ENCODE results near the gene TBPL1. TPM values are rescaled to one million over a fixed set of nuclear protein-coding genes. Genes with fewer than 3 reads are reported as not detected.

Gene TBPL1
- total and polyA plus RNA-seq, 9 of the 15 experiments (the other 6 are each of a cell fraction or from before 2014, with no cell fraction given), result 78.1 to 152 (median 107) TPM

DNA sequence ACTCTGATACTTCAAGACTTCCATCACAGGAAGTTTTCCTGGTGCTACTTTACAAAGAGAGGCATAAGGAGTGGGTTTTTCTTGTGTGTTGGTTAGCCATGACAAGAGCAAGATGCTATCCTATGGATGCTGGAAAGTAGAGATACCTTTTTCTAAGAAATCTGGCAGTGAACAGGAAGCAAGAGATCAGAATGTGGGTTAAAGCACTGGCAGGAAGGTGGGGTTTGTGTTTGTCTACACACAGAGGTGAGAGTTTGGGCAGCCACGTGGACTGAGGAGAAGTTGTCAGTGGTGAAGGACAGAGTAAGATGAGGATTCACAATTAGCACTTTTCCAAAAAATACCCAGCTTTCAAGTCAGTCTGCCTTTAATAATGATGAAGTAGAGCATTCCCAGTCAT lies 81.5 kb downstream of the TBPL1 start (continued):
- TF ChIP-seq, protein P1, sequence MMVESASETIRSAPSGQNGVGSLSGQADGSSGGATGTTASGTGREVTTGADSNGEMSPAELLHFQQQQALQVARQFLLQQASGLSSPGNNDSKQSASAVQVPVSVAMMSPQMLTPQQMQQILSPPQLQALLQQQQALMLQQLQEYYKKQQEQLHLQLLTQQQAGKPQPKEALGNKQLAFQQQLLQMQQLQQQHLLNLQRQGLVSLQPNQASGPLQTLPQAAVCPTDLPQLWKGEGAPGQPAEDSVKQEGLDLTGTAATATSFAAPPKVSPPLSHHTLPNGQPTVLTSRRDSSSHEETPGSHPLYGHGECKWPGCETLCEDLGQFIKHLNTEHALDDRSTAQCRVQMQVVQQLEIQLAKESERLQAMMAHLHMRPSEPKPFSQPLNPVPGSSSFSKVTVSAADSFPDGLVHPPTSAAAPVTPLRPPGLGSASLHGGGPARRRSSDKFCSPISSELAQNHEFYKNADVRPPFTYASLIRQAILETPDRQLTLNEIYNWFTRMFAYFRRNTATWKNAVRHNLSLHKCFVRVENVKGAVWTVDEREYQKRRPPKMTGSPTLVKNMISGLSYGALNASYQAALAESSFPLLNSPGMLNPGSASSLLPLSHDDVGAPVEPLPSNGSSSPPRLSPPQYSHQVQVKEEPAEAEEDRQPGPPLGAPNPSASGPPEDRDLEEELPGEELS (CRISPR knock-in tag; IDR thresholded peaks at IDR 0.05; ENCODE audit: borderline replicate concordance), result no peak
- TF ChIP-seq CHCHD3 (CRISPR knock-in tag; IDR thresholded peaks at IDR 0.05) (no peak), ARNT (IDR thresholded peaks at IDR 0.05) (no peak), CBX2 (IDR thresholded peaks at IDR 0.05; ENCODE audit: insufficient read depth, low read length, poor library complexity, severe bottlenecking) (no peak), SMAD4 (CRISPR knock-in tag; conservative IDR thresholded peaks at IDR 0.05) (0 out of 2 replicates have a peak, but pooled peaks have one; percentile 24), FOXP1 (CRISPR knock-in tag; IDR thresholded peaks at IDR 0.05) (no peak), ZNF324 (CRISPR knock-in tag; IDR thresholded peaks at IDR 0.05) (no peak), ZNF695 (CRISPR knock-in tag; IDR thresholded peaks at IDR 0.05) (no peak), STAT5A (IDR thresholded peaks at IDR 0.05; ENCODE audit: borderline replicate concordance, low read length) (peak; percentile 64; the same call in 1 of the 2 replicates), ZNF384 (IDR thresholded peaks at IDR 0.05; ENCODE audit: low read depth, low read length) (no peak), SAFB2 (IDR thresholded peaks at IDR 0.05; ENCODE audit: borderline replicate concordance, low read depth, low read length, severe bottlenecking) (no peak), FIP1L1 (IDR thresholded peaks at IDR 0.05; ENCODE audit: low read depth, low read length, poor library complexity, severe bottlenecking) (no peak), COPS2 (conservative IDR thresholded peaks at IDR 0.05) (no peak), RFX5 (IDR thresholded peaks at IDR 0.05; ENCODE audit: low read depth, low read length) (no peak), ZSCAN29 (IDR thresholded peaks at IDR 0.05) (no peak), TCF3 (CRISPR knock-in tag; IDR thresholded peaks at IDR 0.05) (peak; percentile 47; the same call in 1 of the 2 replicates)
- TF ChIP-seq, protein P2, sequence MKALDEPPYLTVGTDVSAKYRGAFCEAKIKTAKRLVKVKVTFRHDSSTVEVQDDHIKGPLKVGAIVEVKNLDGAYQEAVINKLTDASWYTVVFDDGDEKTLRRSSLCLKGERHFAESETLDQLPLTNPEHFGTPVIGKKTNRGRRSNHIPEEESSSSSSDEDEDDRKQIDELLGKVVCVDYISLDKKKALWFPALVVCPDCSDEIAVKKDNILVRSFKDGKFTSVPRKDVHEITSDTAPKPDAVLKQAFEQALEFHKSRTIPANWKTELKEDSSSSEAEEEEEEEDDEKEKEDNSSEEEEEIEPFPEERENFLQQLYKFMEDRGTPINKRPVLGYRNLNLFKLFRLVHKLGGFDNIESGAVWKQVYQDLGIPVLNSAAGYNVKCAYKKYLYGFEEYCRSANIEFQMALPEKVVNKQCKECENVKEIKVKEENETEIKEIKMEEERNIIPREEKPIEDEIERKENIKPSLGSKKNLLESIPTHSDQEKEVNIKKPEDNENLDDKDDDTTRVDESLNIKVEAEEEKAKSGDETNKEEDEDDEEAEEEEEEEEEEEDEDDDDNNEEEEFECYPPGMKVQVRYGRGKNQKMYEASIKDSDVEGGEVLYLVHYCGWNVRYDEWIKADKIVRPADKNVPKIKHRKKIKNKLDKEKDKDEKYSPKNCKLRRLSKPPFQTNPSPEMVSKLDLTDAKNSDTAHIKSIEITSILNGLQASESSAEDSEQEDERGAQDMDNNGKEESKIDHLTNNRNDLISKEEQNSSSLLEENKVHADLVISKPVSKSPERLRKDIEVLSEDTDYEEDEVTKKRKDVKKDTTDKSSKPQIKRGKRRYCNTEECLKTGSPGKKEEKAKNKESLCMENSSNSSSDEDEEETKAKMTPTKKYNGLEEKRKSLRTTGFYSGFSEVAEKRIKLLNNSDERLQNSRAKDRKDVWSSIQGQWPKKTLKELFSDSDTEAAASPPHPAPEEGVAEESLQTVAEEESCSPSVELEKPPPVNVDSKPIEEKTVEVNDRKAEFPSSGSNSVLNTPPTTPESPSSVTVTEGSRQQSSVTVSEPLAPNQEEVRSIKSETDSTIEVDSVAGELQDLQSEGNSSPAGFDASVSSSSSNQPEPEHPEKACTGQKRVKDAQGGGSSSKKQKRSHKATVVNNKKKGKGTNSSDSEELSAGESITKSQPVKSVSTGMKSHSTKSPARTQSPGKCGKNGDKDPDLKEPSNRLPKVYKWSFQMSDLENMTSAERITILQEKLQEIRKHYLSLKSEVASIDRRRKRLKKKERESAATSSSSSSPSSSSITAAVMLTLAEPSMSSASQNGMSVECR (CRISPR knock-in tag; IDR thresholded peaks at IDR 0.05), result no peak
- TF ChIP-seq, protein P3, sequence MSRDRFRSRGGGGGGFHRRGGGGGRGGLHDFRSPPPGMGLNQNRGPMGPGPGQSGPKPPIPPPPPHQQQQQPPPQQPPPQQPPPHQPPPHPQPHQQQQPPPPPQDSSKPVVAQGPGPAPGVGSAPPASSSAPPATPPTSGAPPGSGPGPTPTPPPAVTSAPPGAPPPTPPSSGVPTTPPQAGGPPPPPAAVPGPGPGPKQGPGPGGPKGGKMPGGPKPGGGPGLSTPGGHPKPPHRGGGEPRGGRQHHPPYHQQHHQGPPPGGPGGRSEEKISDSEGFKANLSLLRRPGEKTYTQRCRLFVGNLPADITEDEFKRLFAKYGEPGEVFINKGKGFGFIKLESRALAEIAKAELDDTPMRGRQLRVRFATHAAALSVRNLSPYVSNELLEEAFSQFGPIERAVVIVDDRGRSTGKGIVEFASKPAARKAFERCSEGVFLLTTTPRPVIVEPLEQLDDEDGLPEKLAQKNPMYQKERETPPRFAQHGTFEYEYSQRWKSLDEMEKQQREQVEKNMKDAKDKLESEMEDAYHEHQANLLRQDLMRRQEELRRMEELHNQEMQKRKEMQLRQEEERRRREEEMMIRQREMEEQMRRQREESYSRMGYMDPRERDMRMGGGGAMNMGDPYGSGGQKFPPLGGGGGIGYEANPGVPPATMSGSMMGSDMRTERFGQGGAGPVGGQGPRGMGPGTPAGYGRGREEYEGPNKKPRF (IDR thresholded peaks at IDR 0.05; ENCODE audit: low read depth, low read length), result no peak
- TF ChIP-seq, protein P4, sequence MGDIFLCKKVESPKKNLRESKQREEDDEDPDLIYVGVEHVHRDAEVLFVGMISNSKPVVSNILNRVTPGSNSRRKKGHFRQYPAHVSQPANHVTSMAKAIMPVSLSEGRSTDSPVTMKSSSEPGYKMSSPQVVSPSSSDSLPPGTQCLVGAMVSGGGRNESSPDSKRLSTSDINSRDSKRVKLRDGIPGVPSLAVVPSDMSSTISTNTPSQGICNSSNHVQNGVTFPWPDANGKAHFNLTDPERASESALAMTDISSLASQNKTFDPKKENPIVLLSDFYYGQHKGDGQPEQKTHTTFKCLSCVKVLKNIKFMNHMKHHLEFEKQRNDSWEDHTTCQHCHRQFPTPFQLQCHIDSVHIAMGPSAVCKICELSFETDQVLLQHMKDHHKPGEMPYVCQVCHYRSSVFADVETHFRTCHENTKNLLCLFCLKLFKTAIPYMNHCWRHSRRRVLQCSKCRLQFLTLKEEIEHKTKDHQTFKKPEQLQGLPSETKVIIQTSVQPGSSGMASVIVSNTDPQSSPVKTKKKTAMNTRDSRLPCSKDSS (IDR thresholded peaks at IDR 0.05; ENCODE audit: low read depth, partially characterized antibody), result no peak

Measured in K562 (cell line).